Measurements from ENCODE around the gene C6orf136. TPM values are rescaled to one million over a fixed set of nuclear protein-coding genes. Genes with fewer than 3 reads are reported as not detected.

The C6orf136 gene
- total RNA-seq, 4 donors from 2014 or later = 35.5 to 111 (median 83.8) TPM

GRCh38 chr6:30600451-30600961 is 46.4 kb upstream of the C6orf136 start:
- peaks cover 2 to 51% (median 4%) of the 10 kb centered on the region in 3 donors for H3K36me3 ChIP-seq
- H3K4me1 ChIP-seq = no peaks in the 10 kb centered on the region
- no peaks in the 10 kb centered on the region for H3K9me3 ChIP-seq
- H3K27ac ChIP-seq = no peak overlapping the region
- DNase-seq = no peak
- no peak overlapping the region for H3K4me3 ChIP-seq
- H3K27me3 ChIP-seq = no peaks in the 10 kb centered on the region
- no peak for TF ChIP-seq CTCF (IDR thresholded peaks at IDR 0.05)
- no peak for TF ChIP-seq POLR2A (IDR thresholded peaks at IDR 0.05)

GRCh38 chr6:30601436-30601814 is 45.5 kb upstream of the C6orf136 start:
- H3K4me3 ChIP-seq = no peak overlapping the region
- no peak for DNase-seq
- H3K4me1 ChIP-seq = no peaks in the 10 kb centered on the region
- no peak for TF ChIP-seq CTCF (IDR thresholded peaks at IDR 0.05)
- TF ChIP-seq POLR2A (IDR thresholded peaks at IDR 0.05) = no peak
- no peaks in the 10 kb centered on the region for H3K27me3 ChIP-seq
- no peak overlapping the region for H3K27ac ChIP-seq
- peaks cover 2 to 60% (median 4%) of the 10 kb centered on the region in 3 donors for H3K36me3 ChIP-seq
- H3K9me3 ChIP-seq = no peaks in the 10 kb centered on the region

GRCh38 chr6:30601815-30602641 is 44.9 kb upstream of the C6orf136 start:
- H3K27me3 ChIP-seq = no peaks in the 10 kb centered on the region
- peaks cover 2 to 66% (median 4%) of the 10 kb centered on the region in 3 donors for H3K36me3 ChIP-seq
- no peak for TF ChIP-seq POLR2A (IDR thresholded peaks at IDR 0.05)
- no peak for TF ChIP-seq CTCF (IDR thresholded peaks at IDR 0.05)
- H3K27ac ChIP-seq = no peak overlapping the region
- no peaks in the 10 kb centered on the region for H3K9me3 ChIP-seq
- no peak overlapping the region for H3K4me3 ChIP-seq
- H3K4me1 ChIP-seq = no peaks in the 10 kb centered on the region
- DNase-seq = no peak

- Histone ChIP-seq H3K36me3 (peaks cover 5 to 85% (median 6%) of the 10 kb centered on the region in 3 donors), H3K27ac (no peak overlapping the region), H3K9me3 (no peaks in the 10 kb centered on the region), H3K4me1 (no peaks in the 10 kb centered on the region), H3K27me3 (no peaks in the 10 kb centered on the region), H3K4me3 (no peak overlapping the region)
- TF ChIP-seq POLR2A (IDR thresholded peaks at IDR 0.05) = no peak
- TF ChIP-seq CTCF (IDR thresholded peaks at IDR 0.05) = no peak
- no peak for DNase-seq
Observed at GRCh38 chr6:30603961-30604360, 43.0 kb upstream of the C6orf136 start.

GRCh38 chr6:30610065-30610464 is 36.9 kb upstream of the C6orf136 start:
- no peak for DNase-seq
- no peak for TF ChIP-seq CTCF (IDR thresholded peaks at IDR 0.05)
- no peak for TF ChIP-seq POLR2A (IDR thresholded peaks at IDR 0.05)
- Histone ChIP-seq H3K36me3 (peaks cover 2 to 50% (median 2%) of the 10 kb centered on the region in 3 donors), H3K27ac (no peak overlapping the region), H3K27me3 (no peaks in the 10 kb centered on the region), H3K4me3 (no peak overlapping the region), H3K4me1 (peaks cover 0 to 33% (median 5%) of the 10 kb centered on the region in 4 donors), H3K9me3 (no peaks in the 10 kb centered on the region)

Data from Peyer's patch (tissue), 4 donors.